K562 (cell line): ENCODE data around the gene MACF1. TPM values are rescaled to one million over a fixed set of nuclear protein-coding genes. Genes with fewer than 3 reads are reported as not detected.

Experiments used
- ATF7 ChIP-seq: fragments of 450-650 bp; IDR thresholded peaks from 2 replicates; pipeline ENCODE4 v1.7.1; 2014; ENCODE audit warnings: mild to moderate bottlenecking, moderate library complexity
- CREB3 ChIP-seq: fragments of 450-650 bp; conservative IDR thresholded peaks from 2 replicates; pipeline ENCODE4 v1.6.1; 2016; ENCODE audit warnings: missing genetic modification characterization, low read depth, mild to moderate bottlenecking, missing compliant biosample characterization, moderate library complexity
- CTCF ChIP-seq, 3 experiments: IDR thresholded peaks in 2 of 3; conservative IDR thresholded peaks in 1 of 3; 2 replicates each; pipeline ENCODE4 v1.5.1; 2011 to 2012; ENCODE audit warnings: low read length in 3 of 3, mild to moderate bottlenecking in 3 of 3, control low read depth in 2 of 3, improper control_type of control experiment in 1 of 3, inconsistent platforms in 1 of 3, low read depth in 1 of 3, mixed read lengths in 1 of 3, moderate library complexity in 1 of 3; ENCODE audit not compliant: insufficient read depth in 2 of 3
- DEAF1 ChIP-seq: fragments of 450-650 bp; formaldehyde crosslinking; IDR thresholded peaks from 2 replicates; pipeline ENCODE4 v1.4.0; 2020; ENCODE audit warnings: mild to moderate bottlenecking, moderate library complexity
- HDGF ChIP-seq: fragments of 450-650 bp; IDR thresholded peaks from 2 replicates; pipeline ENCODE4 v1.6.1; 2016
- HSF4 ChIP-seq: fragments of 250-450 bp; sonication (Bioruptor Pico); IDR thresholded peaks from 2 replicates; pipeline ENCODE4 v2.1.2; 2022; ENCODE audit warnings: mild to moderate bottlenecking, moderate library complexity, borderline replicate concordance
- MLLT1 ChIP-seq, 2 experiments: fragments of 450-650 bp; IDR thresholded peaks; 2 replicates each; pipeline ENCODE4 v1.6.1; 2016
- NFE2L1 ChIP-seq: fragments of 450-650 bp; IDR thresholded peaks from 2 replicates; pipeline ENCODE4 v1.6.1; 2016; ENCODE audit warnings: missing genetic modification characterization, low read depth, mild to moderate bottlenecking, missing compliant biosample characterization, moderate library complexity, borderline replicate concordance
- NFIC ChIP-seq: fragments of 450-650 bp; IDR thresholded peaks from 2 replicates; pipeline ENCODE4 v1.6.1; 2017; ENCODE audit warnings: mild to moderate bottlenecking, inconsistent platforms
- RNF2 ChIP-seq: sonication (generic); IDR thresholded peaks from 2 replicates; pipeline ENCODE4 v1.6.1; 2016
- TEAD1 ChIP-seq, 2 experiments: fragments of 450-650 bp in 1 of 2; sonication (generic) in 1 of 2; formaldehyde crosslinking; IDR thresholded peaks; 2 replicates each; pipeline versions ENCODE4 v1.4.0 to v1.8.0; 2020 to 2022; ENCODE audit warnings: mild to moderate bottlenecking in 2 of 2, missing genetic modification reagents in 1 of 2
- TEAD4 ChIP-seq, 2 experiments: sonication (generic) in 1 of 2; formaldehyde crosslinking in 1 of 2; IDR thresholded peaks; 2 replicates each; pipeline versions ENCODE4 v1.6.1 to v1.8.0; 2012 to 2022; ENCODE audit warnings: borderline replicate concordance in 1 of 2, inconsistent platforms in 1 of 2, low read length in 1 of 2, mild to moderate bottlenecking in 1 of 2, missing genetic modification reagents in 1 of 2
- TFAP4 ChIP-seq: sonication (generic); formaldehyde crosslinking; IDR thresholded peaks from 2 replicates; pipeline ENCODE4 v1.8.0; 2022; ENCODE audit warnings: missing genetic modification reagents, mild to moderate bottlenecking, moderate library complexity, borderline replicate concordance
- THAP7 ChIP-seq: fragments of 250-450 bp; sonication (Bioruptor Pico); IDR thresholded peaks from 2 replicates; pipeline ENCODE4 v1.5.0; 2021
- ZBTB5 ChIP-seq: fragments of 450-650 bp; IDR thresholded peaks from 2 replicates; pipeline ENCODE4 v1.6.1; 2017; ENCODE audit warnings: antibody characterized with exemption
- ZBTB8A ChIP-seq: fragments of 450-650 bp; IDR thresholded peaks from 2 replicates; pipeline ENCODE4 v1.6.1; 2018; ENCODE audit warnings: mild to moderate bottlenecking, moderate library complexity; ENCODE audit not compliant: partially characterized antibody
- ZNF41 ChIP-seq: fragments of 250-450 bp; sonication (Bioruptor Pico); conservative IDR thresholded peaks from 2 replicates; pipeline ENCODE4 v1.4.0; 2020; ENCODE audit warnings: mild to moderate bottlenecking
- polyA plus RNA-seq, 8 experiments: library from polyadenylated mRNA; depleted of rRNA in 4 of 8; stranded (reverse) in 5 of 8; unstranded in 3 of 8; fragments of >200 nt; fragmentation: Nextera tagmentation in 2 of 8; fragmentation: Illumina TruSeq in 1 of 8; extraction: Ambion mirVana in 2 of 8; extraction: Trizol in 1 of 8; gene quantifications; 2 replicates each; pipeline versions ENCODE4 v1.2.1 to v1.2.3, GENCODE V29; 2011 to 2014; ENCODE audit warnings: inconsistent platforms in 1 of 8, missing spikeins in 1 of 8
- total RNA-seq, 7 experiments: library from RNA; depleted of rRNA in 6 of 7; stranded (reverse); fragments of >200 nt in 6 of 7; fragmentation: Illumina TruSeq in 2 of 7; extraction: Trizol in 2 of 7; gene quantifications; 2 replicates each; pipeline versions ENCODE4 v1.2.1 to v1.2.3, GENCODE V29; 2011 to 2021; ENCODE audit warnings: low replicate concordance in 1 of 7

MACF1 gene
- total and polyA plus RNA-seq, 9 of the 15 experiments (the other 6 are each of a cell fraction or from before 2014, with no cell fraction given): 13.2 to 232 (median 112) TPM

- TF ChIP-seq CTCF (IDR thresholded peaks at IDR 0.05 in 2 of 3, conservative IDR thresholded peaks at IDR 0.05 in 1 of 3; ENCODE audit: insufficient read depth in 2 of 3, low read depth in 1 of 3, low read length in 3 of 3) (peak; percentile 86 to 95 (median 94)), MLLT1 (IDR thresholded peaks at IDR 0.05) (0 out of 4 replicates have a peak, but pooled peaks of 1 of the 2 experiments have one; percentile 31), TFAP4 (CRISPR knock-in tag) (peak; percentile 44; the same call in 1 of the 2 replicates), RNF2 (no peak), ATF7 (peak; percentile 37; the same call in 1 of the 2 replicates), TEAD1 (CRISPR knock-in tag; IDR thresholded peaks at IDR 0.05) (peak in 1 of 2 experiments; percentile 60; a peak in 1 of 4 replicates), HDGF (peak; percentile 73; the same call in 1 of the 2 replicates), ZNF41 (CRISPR knock-in tag) (no peak), NFIC (peak; percentile 96), TEAD4 (IDR thresholded peaks at IDR 0.05; ENCODE audit: low read length) (peak; percentile 48; the same call in 1 of the 2 replicates), TEAD4 (CRISPR knock-in tag; IDR thresholded peaks at IDR 0.05; ENCODE audit: borderline replicate concordance) (no peak), THAP7 (no peak), ZBTB8A (no peak), ZBTB5 (no peak), DEAF1 (CRISPR knock-in tag) (0 out of 2 replicates have a peak, but pooled peaks have one; percentile 9), HSF4 (CRISPR knock-in tag) (no peak), NFE2L1 (no peak), CREB3 (no peak)
These were observed 206.5 kb downstream of the MACF1 start (continued) for GRCh38 chr1:39410915-39411436.
